Fibroblast of skin of scalp (primary cell): Measurements from ENCODE around the gene ANGPTL2.

Experiments used
- DNase-seq: peaks from one replicate; pipeline ENCODE4 v3.0.0-alpha.2; 2013

The ANGPTL2 gene

DNA sequence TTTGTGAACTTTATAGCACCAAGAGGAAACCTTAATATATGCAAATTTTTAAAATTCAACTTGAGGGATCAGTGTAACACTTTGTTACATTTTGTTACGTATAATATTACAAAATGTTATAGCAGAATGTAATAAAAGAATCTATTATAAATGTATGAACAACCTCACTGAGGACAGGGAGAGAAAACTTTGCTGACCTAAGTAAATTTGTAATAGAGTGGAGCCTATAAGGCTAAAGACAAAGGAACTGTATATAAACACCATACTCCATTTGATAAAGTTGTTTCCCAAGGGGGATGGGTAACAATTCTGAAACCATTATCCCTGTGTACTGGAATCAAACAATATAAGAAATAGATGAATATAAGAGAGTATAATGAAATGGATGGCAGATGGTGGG is 77.3 kb downstream of the ANGPTL2 start:
- DNase-seq = no peak

DNA sequence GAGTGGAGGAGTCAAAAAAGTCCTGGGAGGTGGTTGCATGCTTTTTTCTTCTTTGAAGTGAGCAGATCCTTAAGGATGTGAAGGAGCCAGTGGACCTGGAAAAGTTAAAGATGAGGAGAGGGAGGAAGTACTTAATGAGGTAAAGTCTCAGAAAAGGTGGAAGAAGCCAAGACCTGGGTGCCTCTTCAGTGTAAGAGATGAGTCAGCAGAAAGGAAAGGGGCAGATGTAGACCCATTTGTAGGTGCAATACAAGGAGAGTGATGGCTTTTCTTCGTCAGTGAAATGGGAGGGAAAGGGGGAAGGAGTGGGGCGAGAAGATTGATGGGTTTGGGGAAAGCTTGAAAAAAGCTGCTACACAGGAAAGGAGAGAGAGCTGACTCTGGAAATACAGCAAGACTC is 82.9 kb downstream of the ANGPTL2 start:
- DNase-seq = no peak

DNA sequence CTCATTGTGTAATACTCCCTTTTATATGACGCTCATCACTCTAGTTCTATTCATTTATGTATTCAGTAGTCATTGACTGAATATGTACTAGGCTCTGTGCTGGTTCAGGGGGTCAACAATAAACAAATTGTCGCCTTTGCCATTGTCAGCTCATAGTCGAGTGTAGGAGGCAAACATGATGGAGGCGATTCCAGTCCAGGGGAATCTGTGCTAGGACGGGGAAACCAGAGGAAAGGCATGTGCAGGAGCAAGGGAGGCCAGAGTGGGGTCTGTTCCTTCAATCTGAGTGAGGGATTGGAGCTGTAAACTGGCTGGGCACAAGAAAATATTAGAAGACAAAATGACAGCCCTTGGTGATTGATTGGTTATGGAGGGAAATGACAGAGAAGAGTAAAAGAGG is 83.9 kb downstream of the ANGPTL2 start:
- no peak for DNase-seq
